Heart left ventricle (tissue), 16 donors: ENCODE measurements around the gene EGR4. TPM values are rescaled to one million over a fixed set of nuclear protein-coding genes. Genes with fewer than 3 reads are reported as not detected.

ENCODE experiments used
- ATAC-seq, 4 donors: fragments of 200-7000 bp; cut with Tn5 transposase; one replicate each; pipeline ENCODE4 v1.9.1; 2020 to 2022; ENCODE audit warnings: moderate library complexity in 4 of 4, mild to moderate bottlenecking in 3 of 4, moderate number of reproducible peaks in 1 of 4
- DNase-seq, 5 donors: peaks; one replicate each; pipeline ENCODE4 v3.0.0-alpha.2; 2020
- H3K27ac ChIP-seq, 12 donors: fragments of 200-600 bp; sonication (generic) in 4 of 12; one replicate each; pipeline versions ENCODE4 v1.5.0 to v1.8.0; 2016 to 2022; ENCODE audit warnings: mild to moderate bottlenecking in 2 of 12
- H3K27me3 ChIP-seq, 9 donors: fragments of 200-600 bp; sonication (generic) in 2 of 9; one replicate each; pipeline versions ENCODE4 v1.5.1 to v1.8.0; 2016 to 2022; ENCODE audit warnings: mild to moderate bottlenecking in 3 of 9
- H3K36me3 ChIP-seq, 9 donors: fragments of 200-600 bp; sonication (generic) in 2 of 9; one replicate each; pipeline versions ENCODE4 v1.5.0 to v1.8.0; 2018 to 2022; ENCODE audit warnings: mild to moderate bottlenecking in 2 of 9
- H3K4me1 ChIP-seq, 12 donors: fragments of 200-600 bp; sonication (generic) in 4 of 12; one replicate each; pipeline versions ENCODE4 v1.5.0 to v1.8.0; 2016 to 2022; ENCODE audit warnings: mild to moderate bottlenecking in 3 of 12
- H3K4me3 ChIP-seq, 12 donors: fragments of 200-600 bp; sonication (generic) in 4 of 12; one replicate each; pipeline versions ENCODE4 v1.5.0 to v1.8.0; 2017 to 2022; ENCODE audit warnings: mild to moderate bottlenecking in 9 of 12, moderate library complexity in 4 of 12
- H3K9me3 ChIP-seq, 12 donors: fragments of 200-600 bp; sonication (generic) in 4 of 12; one replicate each; pipeline versions ENCODE4 v1.5.0 to v1.8.0; 2016 to 2022; ENCODE audit warnings: mild to moderate bottlenecking in 1 of 12
- POLR2A ChIP-seq, 2 donors: fragments of 450-650 bp; IDR thresholded peaks; one replicate each; pipeline ENCODE4 v1.6.1; 2017; ENCODE audit warnings: antibody characterized with exemption in 2 of 2, mild to moderate bottlenecking in 2 of 2, moderate library complexity in 2 of 2
- WGBS, 4 donors: extraction: QIAGEN DNeasy Blood & Tissue Kit in 2 of 4; methylation state at CpG; one replicate each; pipeline versions ENCODE4 v1.1.5 to v1.1.7; 2013 to 2018; 5-methylcytosine and 5-hydroxymethylcytosine counted together
- intact Hi-C, 10 donors: fragments of 100-400 bp; cut with DNase I; formaldehyde crosslinking; loops; one replicate each; pipeline versions ENCODE4 v1.11.1 to v1.14.2; 2022
- polyA plus RNA-seq, 2 donors: library from polyadenylated mRNA; stranded (reverse); fragments of 200-250 nt; gene quantifications; one replicate each; pipeline ENCODE4 v1.2.3, GENCODE V29; 2013
- total RNA-seq, 9 donors: library from RNA; depleted of rRNA in 2 of 9; stranded (reverse); fragments of >200 nt in 2 of 9; fragmentation: NEBNext Ultra II Directional in 3 of 9; extraction: Animal tissue kit (Norgen Biotek cat#: 25700) in 3 of 9; gene quantifications; one replicate each; pipeline versions ENCODE4 v1.1.0 to v1.2.4, GENCODE V29; 2016 to 2023
- TF ChIP-seq, protein P1 (sequence below), 12 donors: fragments of 200-600 bp; sonication (generic) in 4 of 12; IDR thresholded peaks; one replicate each; pipeline versions ENCODE4 v1.5.0 to v1.8.0; 2018 to 2022; ENCODE audit warnings: antibody characterized with exemption in 12 of 12, mild to moderate bottlenecking in 5 of 12
- donor health status: ischemic (EF 13 %, LVEDD 7.1; RV severe dilation, severe dysfunction).
- donor health status: healthy with polysubstance abuse.
- donor health status: DM: no; HTN: yes; CAD: no.
- donor health status: DM: no; HTN: no; CAD: no.
- donor health status: ischemic (EF 25% LVEDD 6.9; RV normal size, moderate dysfunction).
- donor health status: ischemic (EF 25% LVEDD 5.7; RV mildly dilated, moderate dysfunction).
- donor health status: healthy.
- donor health status: DM: yes; HTN: yes; CAD: no.
- donor health status: ischemic (EF 35%, LVEDD 5.7; RV mildly dilated, moderate dysfunction).
- donor health status: nonischemic (EF 11% LVEDD 7.7; RV severe dilation, severe dysfunction).
- donor health status: DM: yes; HTN: yes; CAD: no.
- donor health status: PGD.
- donor health status: ischemic (EF 29% LVEDD 5.4; RV normal size, mild dysfunction).
- donor health status: nonischemic (EF 23%, LVEDD 6.1; RV moderate dilation, normal function).

The EGR4 gene
- total and polyA plus RNA-seq, 11 donors = not detected

DNA sequence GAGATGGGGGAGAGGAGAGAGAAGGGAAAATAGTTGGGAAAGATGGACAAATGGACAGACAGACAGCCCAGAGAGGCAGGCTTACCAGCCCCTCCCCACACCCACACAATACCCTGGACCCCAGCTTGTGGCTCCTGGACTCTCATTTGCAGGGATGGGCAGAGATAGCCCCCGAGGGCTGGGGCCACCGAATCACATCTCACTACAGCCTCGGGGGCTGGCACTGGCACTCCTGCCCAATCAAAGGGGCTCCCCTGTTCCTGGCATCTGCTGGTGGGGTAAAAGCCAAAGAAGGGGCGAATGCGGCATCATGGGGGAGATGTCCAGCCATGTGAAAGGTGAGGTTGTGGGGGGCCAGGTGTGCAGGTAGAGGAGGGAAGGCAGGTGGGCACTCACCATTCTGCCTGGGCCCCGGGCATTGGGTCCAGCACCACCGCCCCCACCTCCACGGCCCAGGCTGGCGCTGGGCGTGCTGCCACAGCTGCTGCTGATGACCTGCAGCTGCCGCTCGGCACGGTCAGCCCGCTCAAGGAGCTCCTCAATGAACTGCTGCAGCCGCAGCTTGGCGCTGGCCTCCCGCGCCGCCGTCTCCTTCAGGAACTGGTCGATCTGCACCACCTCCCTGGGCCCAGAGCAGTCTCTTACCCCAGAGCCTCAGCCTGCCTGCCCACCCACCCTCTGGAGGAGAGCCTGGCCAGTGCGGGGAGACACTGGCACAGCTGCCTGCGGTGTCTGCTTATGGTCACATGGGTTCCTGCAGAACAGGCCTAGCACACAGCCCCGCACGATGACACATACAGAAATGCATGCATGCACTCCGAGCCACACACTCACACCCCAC, 27.1 kb downstream of the EGR4 start:
- ATAC-seq (no peak), DNase-seq (no peak)
- H3K9me3 ChIP-seq = no peaks in the 10 kb centered on the region
- TF ChIP-seq, protein P1, sequence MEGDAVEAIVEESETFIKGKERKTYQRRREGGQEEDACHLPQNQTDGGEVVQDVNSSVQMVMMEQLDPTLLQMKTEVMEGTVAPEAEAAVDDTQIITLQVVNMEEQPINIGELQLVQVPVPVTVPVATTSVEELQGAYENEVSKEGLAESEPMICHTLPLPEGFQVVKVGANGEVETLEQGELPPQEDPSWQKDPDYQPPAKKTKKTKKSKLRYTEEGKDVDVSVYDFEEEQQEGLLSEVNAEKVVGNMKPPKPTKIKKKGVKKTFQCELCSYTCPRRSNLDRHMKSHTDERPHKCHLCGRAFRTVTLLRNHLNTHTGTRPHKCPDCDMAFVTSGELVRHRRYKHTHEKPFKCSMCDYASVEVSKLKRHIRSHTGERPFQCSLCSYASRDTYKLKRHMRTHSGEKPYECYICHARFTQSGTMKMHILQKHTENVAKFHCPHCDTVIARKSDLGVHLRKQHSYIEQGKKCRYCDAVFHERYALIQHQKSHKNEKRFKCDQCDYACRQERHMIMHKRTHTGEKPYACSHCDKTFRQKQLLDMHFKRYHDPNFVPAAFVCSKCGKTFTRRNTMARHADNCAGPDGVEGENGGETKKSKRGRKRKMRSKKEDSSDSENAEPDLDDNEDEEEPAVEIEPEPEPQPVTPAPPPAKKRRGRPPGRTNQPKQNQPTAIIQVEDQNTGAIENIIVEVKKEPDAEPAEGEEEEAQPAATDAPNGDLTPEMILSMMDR (IDR thresholded peaks at IDR 0.05) = no peak
- no peak for TF ChIP-seq POLR2A (IDR thresholded peaks at IDR 0.05)
- H3K4me1 ChIP-seq = peaks cover 0 to 14% (median 3%) of the 10 kb centered on the region in 12 donors
- H3K27me3 ChIP-seq = peaks cover 10 to 54% (median 33%) of the 10 kb centered on the region in 9 donors
- no peak overlapping the region for H3K4me3 ChIP-seq
- intact Hi-C loops = no loop called here
- H3K36me3 ChIP-seq = no peaks in the 10 kb centered on the region
- WGBS, 4 donors = 84 to 87% (median 86%) methylated on average over 22 to 26 of the region's 26 CpGs
- no peak overlapping the region for H3K27ac ChIP-seq

DNA sequence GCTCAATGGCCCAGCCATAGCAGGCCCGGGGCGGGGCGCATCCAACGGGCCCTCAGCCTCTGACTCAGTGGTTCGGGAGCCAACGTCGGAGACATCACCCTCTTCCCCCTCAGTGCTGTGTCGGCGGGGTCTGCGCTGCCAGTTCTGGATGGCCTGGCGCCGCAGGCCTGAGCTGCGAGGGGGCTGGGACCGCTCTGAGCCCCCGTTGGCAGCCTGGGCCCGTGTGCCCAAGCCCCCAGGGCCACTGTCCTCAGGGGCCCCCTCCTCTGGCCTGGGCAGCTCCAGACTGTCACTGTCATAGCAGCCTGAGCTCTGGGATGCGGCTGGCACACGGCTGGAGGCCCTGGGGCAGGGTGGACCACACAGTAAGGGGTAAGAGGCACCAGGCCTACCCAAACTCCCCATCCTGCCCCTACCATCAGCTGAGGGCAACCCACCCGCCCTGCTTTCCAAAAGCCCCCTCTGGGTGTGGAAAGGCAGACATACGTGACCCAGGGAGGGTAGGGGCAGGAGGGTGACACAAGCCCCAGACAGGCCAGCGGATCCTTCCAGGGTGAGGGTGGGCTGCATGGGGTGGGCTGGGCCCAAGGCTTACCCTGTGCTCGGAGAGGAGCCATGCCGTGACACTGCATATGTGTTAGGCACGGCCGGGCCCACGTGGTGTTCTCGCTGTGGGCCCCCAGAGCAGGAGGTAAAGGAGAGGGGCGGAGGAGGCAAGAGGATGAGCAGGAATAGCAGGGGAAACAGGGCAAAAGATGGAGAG, 27.9 kb downstream of the EGR4 start:
- peaks cover 0 to 14% (median 3%) of the 10 kb centered on the region in 12 donors for H3K4me1 ChIP-seq
- H3K27me3 ChIP-seq = peaks cover 10 to 50% (median 33%) of the 10 kb centered on the region in 9 donors
- no peaks in the 10 kb centered on the region for H3K9me3 ChIP-seq
- DNase-seq = no peak
- no peak for ATAC-seq
- H3K27ac ChIP-seq = no peak overlapping the region
- H3K36me3 ChIP-seq = no peaks in the 10 kb centered on the region
- no peak overlapping the region for H3K4me3 ChIP-seq
- WGBS, 4 donors = 83 to 90% (median 87%) methylated on average over 12 to 28 of the region's 28 CpGs
- TF ChIP-seq, protein P1 (IDR thresholded peaks at IDR 0.05) = no peak
- no peak for TF ChIP-seq POLR2A (IDR thresholded peaks at IDR 0.05)
- intact Hi-C loops = no loop called here

DNA sequence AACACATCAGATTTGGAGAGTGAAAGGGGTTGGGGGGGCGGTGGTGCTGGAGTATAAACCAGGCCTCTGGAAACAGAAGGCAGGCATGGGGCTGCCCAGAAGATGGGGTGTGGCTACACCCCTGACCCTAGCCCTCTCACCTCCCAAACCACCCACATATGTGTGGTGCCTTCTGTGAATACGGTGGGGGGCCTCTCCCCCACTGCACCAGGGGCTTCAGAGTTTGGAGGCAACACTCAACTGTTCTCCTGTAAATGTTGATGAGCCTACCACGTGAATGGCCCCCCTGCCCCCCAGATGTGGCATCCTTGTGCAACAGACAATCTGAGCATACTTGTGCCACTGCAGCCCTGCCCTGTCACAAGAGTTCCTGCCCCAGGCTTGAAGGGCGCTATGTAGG, 28.6 kb downstream of the EGR4 start:
- no peaks in the 10 kb centered on the region for H3K36me3 ChIP-seq
- DNase-seq (no peak), ATAC-seq (no peak)
- WGBS, 4 donors = 81 to 88% (median 87%) methylated on average over 2 to 4 of the region's 4 CpGs
- H3K27ac ChIP-seq = no peak overlapping the region
- H3K4me1 ChIP-seq = peaks cover 0 to 14% (median 3%) of the 10 kb centered on the region in 12 donors
- TF ChIP-seq, protein P1 (IDR thresholded peaks at IDR 0.05) = no peak
- no peak for TF ChIP-seq POLR2A (IDR thresholded peaks at IDR 0.05)
- peaks cover 10 to 47% (median 33%) of the 10 kb centered on the region in 9 donors for H3K27me3 ChIP-seq
- H3K9me3 ChIP-seq = no peaks in the 10 kb centered on the region
- H3K4me3 ChIP-seq = no peak overlapping the region
- intact Hi-C loops = no loop called here

DNA sequence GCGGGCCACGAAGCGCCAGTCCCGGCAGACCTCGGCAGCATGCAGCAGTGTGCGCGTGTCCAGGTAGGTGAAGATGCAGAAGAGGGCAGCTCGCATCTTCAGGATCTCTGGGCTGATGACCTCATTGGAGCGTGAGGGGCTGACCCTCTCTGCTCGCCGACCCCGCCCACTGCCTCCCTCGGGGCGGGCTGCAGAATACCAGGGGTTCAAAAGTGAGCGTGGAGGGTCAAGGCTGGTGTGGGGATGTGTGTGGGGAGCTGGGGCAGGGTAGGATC, 29.1 kb downstream of the EGR4 start:
- peaks cover 10 to 42% (median 31%) of the 10 kb centered on the region in 9 donors for H3K27me3 ChIP-seq
- no peak for DNase-seq
- TF ChIP-seq POLR2A (IDR thresholded peaks at IDR 0.05) = no peak

More for the DNA sequence above, 29.1 kb downstream of the EGR4 start:
- H3K36me3 ChIP-seq = no peaks in the 10 kb centered on the region
- H3K4me1 ChIP-seq = peaks cover 0 to 9% (median 3%) of the 10 kb centered on the region in 12 donors
- H3K4me3 ChIP-seq = no peak overlapping the region
- H3K9me3 ChIP-seq = no peaks in the 10 kb centered on the region
- H3K27ac ChIP-seq = no peak overlapping the region
- intact Hi-C loops = no loop called here
- no peak for ATAC-seq
- WGBS, 4 donors = 82 to 91% (median 87%) methylated on average over 6 to 15 of the region's 15 CpGs
